A549 (cell line): ENCODE results near the gene CNTNAP5. TPM values are rescaled to one million over a fixed set of nuclear protein-coding genes. Genes with fewer than 3 reads are reported as not detected.
"Not testable (repeated sequence)": the region's sequence is repeated elsewhere in the genome, so short reads cannot be mapped to it uniquely, and the experiment has no call there.

ENCODE experiments used
- ATAC-seq, 2 experiments: fragments of 200-7000 bp in 1 of 2; fragments of >200 bp in 1 of 2; cut with Nextera tagmentation in 1 of 2; cut with Tn5 transposase in 1 of 2; 3 replicates each; pipeline versions ENCODE4 v1.8.0 to v1.9.1; 2018 to 2020; ENCODE audit warnings: mild to moderate bottlenecking in 1 of 2, moderate library complexity in 1 of 2
- CTCF ChIA-PET: fragments of 300-600 bp; sonication (Branson Sonifier 250); formaldehyde crosslinking; extraction: SDS; loops from one replicate; lab custom pipeline; 2021; ENCODE audit warnings: antibody characterized with exemption, inconsistent platforms; lab: Yijun Ruan, JAX
- POLR2A ChIA-PET: fragments of 350-600 bp; formaldehyde crosslinking; extraction: SDS; loops from one replicate; lab custom pipeline; 2021; ENCODE audit warnings: antibody characterized with exemption, inconsistent platforms; lab: Yijun Ruan, JAX
- DNase-seq, 2 experiments: peaks; one replicate each; pipeline versions ENCODE4 v3.0.0 to v3.0.0-alpha.2; 2011 to 2016; ENCODE audit warnings: low read depth in 1 of 2, low spot score in 1 of 2
- FAIRE-seq: peaks from 2 replicates; lab custom pipeline; 2011; peaks lifted over from hg19 to GRCh38; lab: Jason Lieb, UNC
- H3K27ac ChIP-seq, 2 experiments: fragments of >200 bp; sonication (Bioruptor Twin); formaldehyde crosslinking; 3 replicates each; pipeline ENCODE4 v1.5.1; 2016 to 2017
- H3K4me1 ChIP-seq: fragments of >200 bp; sonication (Bioruptor Twin); formaldehyde crosslinking; 3 replicates; pipeline ENCODE4 v1.6.1; 2016
- H3K4me2 ChIP-seq: fragments of >200 bp; sonication (Bioruptor Twin); formaldehyde crosslinking; 3 replicates; pipeline ENCODE4 v1.6.1; 2016
- H3K4me3 ChIP-seq: fragments of >200 bp; sonication (Bioruptor Twin); formaldehyde crosslinking; 3 replicates; pipeline ENCODE4 v1.5.1; 2016
- H3K9me3 ChIP-seq: fragments of >200 bp; sonication (Bioruptor Twin); formaldehyde crosslinking; 3 replicates; pipeline ENCODE4 v1.6.1; 2016
- CBX2 ChIP-seq: fragments of 200-600 bp; sonication (generic); IDR thresholded peaks from 2 replicates; pipeline ENCODE4 v1.6.1; 2016; ENCODE audit warnings: low read depth, mild to moderate bottlenecking, borderline replicate concordance
- CHD4 ChIP-seq: fragments of 200-600 bp; sonication (generic); IDR thresholded peaks from 2 replicates; pipeline ENCODE4 v1.6.1; 2016; ENCODE audit warnings: antibody characterized with exemption, mild to moderate bottlenecking, borderline replicate concordance
- EHF ChIP-seq: fragments of 250-450 bp; sonication (Bioruptor Pico); IDR thresholded peaks from 2 replicates; pipeline ENCODE4 v1.5.0; 2020; ENCODE audit warnings: mild to moderate bottlenecking
- EHMT2 ChIP-seq: fragments of 200-600 bp; sonication (generic); IDR thresholded peaks from 2 replicates; pipeline ENCODE4 v1.6.1; 2016; ENCODE audit warnings: antibody characterized with exemption, low read depth, mild to moderate bottlenecking, moderate library complexity
- FOSL2 ChIP-seq, 2 experiments: fragments of 450-650 bp in 1 of 2; fragments of >200 bp in 1 of 2; sonication (Bioruptor Twin) in 1 of 2; formaldehyde crosslinking; IDR thresholded peaks; 2 replicates each; pipeline versions ENCODE4 v1.5.0 to v1.6.1; 2016 to 2020; ENCODE audit warnings: mild to moderate bottlenecking in 1 of 2, moderate library complexity in 1 of 2
- HOXB13 ChIP-seq: fragments of 250-450 bp; sonication (Bioruptor Pico); IDR thresholded peaks from 2 replicates; pipeline ENCODE4 v1.5.0; 2020; ENCODE audit warnings: low read depth, mild to moderate bottlenecking, moderate library complexity
- HOXB5 ChIP-seq: fragments of 250-450 bp; sonication (Bioruptor Pico); IDR thresholded peaks from 2 replicates; pipeline ENCODE4 v1.5.0; 2020; ENCODE audit warnings: mild to moderate bottlenecking, moderate library complexity
- KDM1A ChIP-seq: fragments of 200-600 bp; sonication (generic); IDR thresholded peaks from 2 replicates; pipeline ENCODE4 v1.6.1; 2016; ENCODE audit warnings: low read depth, mild to moderate bottlenecking
- KDM5A ChIP-seq: fragments of 200-600 bp; sonication (generic); IDR thresholded peaks from 2 replicates; pipeline ENCODE4 v1.6.1; 2016; ENCODE audit warnings: antibody characterized with exemption, mild to moderate bottlenecking
- MAFK ChIP-seq: fragments of 450-650 bp; IDR thresholded peaks from 2 replicates; pipeline ENCODE4 v1.6.1; 2014; ENCODE audit not compliant: partially characterized antibody
- MYC ChIP-seq: IDR thresholded peaks from 2 replicates; pipeline ENCODE4 v1.6.1; 2012; ENCODE audit warnings: mild to moderate bottlenecking, inconsistent platforms, low read length, improper control_type of control experiment, borderline replicate concordance
- NPAS2 ChIP-seq: fragments of 250-450 bp; sonication (Bioruptor Pico); IDR thresholded peaks from 2 replicates; pipeline ENCODE4 v1.8.0; 2022; ENCODE audit warnings: mild to moderate bottlenecking, moderate library complexity, borderline replicate concordance
- PBX3 ChIP-seq: IDR thresholded peaks from 2 replicates; pipeline ENCODE4 v1.6.1; 2012
- PHF8 ChIP-seq: fragments of 200-600 bp; sonication (generic); IDR thresholded peaks from 2 replicates; pipeline ENCODE4 v1.6.1; 2016; ENCODE audit warnings: low read depth, mild to moderate bottlenecking, antibody characterized with exemption, moderate library complexity, borderline replicate concordance
- POLR2A ChIP-seq: IDR thresholded peaks from 2 replicates; pipeline ENCODE4 v1.6.1; 2012; ENCODE audit warnings: mild to moderate bottlenecking, low read length
- POLR2AphosphoS2 ChIP-seq: conservative IDR thresholded peaks from 2 replicates; pipeline ENCODE4 v1.6.1; 2012; ENCODE audit warnings: low read length, improper control_type of control experiment, inconsistent platforms
- RFX5 ChIP-seq: fragments of 450-650 bp; IDR thresholded peaks from 2 replicates; pipeline ENCODE4 v1.7.1; 2014; ENCODE audit warnings: antibody characterized with exemption, mild to moderate bottlenecking, moderate library complexity
- SREBF2 ChIP-seq: fragments of 450-650 bp; IDR thresholded peaks from 2 replicates; pipeline ENCODE4 v1.6.1; 2014; ENCODE audit warnings: mild to moderate bottlenecking, moderate library complexity
- TP53 ChIP-seq: fragments of 250-450 bp; sonication (Bioruptor Pico); IDR thresholded peaks from 2 replicates; pipeline ENCODE4 v1.5.0; 2021; ENCODE audit warnings: mild to moderate bottlenecking, moderate library complexity
- ZC3H11A ChIP-seq: fragments of 450-650 bp; IDR thresholded peaks from 2 replicates; pipeline ENCODE4 v1.6.1; 2014; ENCODE audit warnings: antibody characterized with exemption, mild to moderate bottlenecking
- ZFP36 ChIP-seq: fragments of 450-650 bp; IDR thresholded peaks from 2 replicates; pipeline ENCODE4 v1.6.1; 2014; ENCODE audit warnings: borderline replicate concordance; ENCODE audit not compliant: partially characterized antibody
- whole genome bisulfite sequencing: methylation state at CpG from one replicate; pipeline ENCODE4 v1.1.6; 2017; ENCODE audit errors: missing lambda C conversion rate; 5-methylcytosine and 5-hydroxymethylcytosine counted together
- polyA plus RNA-seq, 4 experiments: library from polyadenylated mRNA; depleted of rRNA in 3 of 4; stranded (reverse); fragments of >200 nt; fragmentation: RNase III in 1 of 4; extraction: RNeasy Plus Mini Kit Qiagen cat#74134 plus additional on column Dnase treatment in 1 of 4; gene quantifications; 2 replicates in 3 of 4; 3 replicates in 1 of 4; pipeline ENCODE4 v1.2.3, GENCODE V29; 2011 to 2017
- TF ChIP-seq, protein P1 (sequence below): IDR thresholded peaks from 2 replicates; pipeline ENCODE4 v1.6.1; 2012; ENCODE audit warnings: low read depth, borderline replicate concordance
- TF ChIP-seq, protein P2 (sequence below): fragments of 250-450 bp; sonication (Bioruptor Pico); IDR thresholded peaks from 2 replicates; pipeline ENCODE4 v1.5.0; 2020; ENCODE audit warnings: low read depth, mild to moderate bottlenecking, moderate library complexity

The CNTNAP5 gene
- polyA plus RNA-seq, 2 of the 4 experiments (the other 2 are of a cell fraction): not detected

DNA sequence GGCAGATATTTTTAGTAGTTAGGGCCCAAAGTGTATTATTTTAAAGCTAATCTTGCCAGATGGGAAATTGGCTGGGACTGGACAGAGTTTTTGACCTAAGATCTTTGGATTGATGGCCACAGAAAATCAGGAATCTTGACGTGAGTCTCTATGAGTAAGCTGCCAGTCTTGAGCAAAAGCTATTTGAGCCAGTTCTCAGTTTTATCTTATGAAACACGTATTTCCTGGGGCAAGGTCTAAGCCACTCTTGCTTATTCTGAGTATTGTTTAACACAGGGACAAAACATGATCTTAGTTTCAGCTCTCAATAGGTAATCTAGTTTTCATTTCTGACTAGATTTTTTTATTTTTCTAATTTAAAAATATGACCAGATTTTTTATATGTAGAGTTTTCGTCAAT, 329.4 kb downstream of the CNTNAP5 start:
- Histone ChIP-seq H3K9me3 (no peaks in the 10 kb centered on the region), H3K4me1 (no peaks in the 10 kb centered on the region), H3K4me3 (no peak overlapping the region), H3K4me2 (no peak overlapping the region), H3K27ac (no peak overlapping the region)
- ChIA-PET POLR2A (no interaction called here), CTCF (no interaction called here)
- TF ChIP-seq, protein P1, sequence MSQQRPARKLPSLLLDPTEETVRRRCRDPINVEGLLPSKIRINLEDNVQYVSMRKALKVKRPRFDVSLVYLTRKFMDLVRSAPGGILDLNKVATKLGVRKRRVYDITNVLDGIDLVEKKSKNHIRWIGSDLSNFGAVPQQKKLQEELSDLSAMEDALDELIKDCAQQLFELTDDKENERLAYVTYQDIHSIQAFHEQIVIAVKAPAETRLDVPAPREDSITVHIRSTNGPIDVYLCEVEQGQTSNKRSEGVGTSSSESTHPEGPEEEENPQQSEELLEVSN: no peak
- no peak for TF ChIP-seq POLR2A
- no peak for TF ChIP-seq HOXB5 (CRISPR knock-in tag)
- TF ChIP-seq PHF8: no peak
- no peak for TF ChIP-seq HOXB13 (CRISPR knock-in tag)
- TF ChIP-seq CHD4: no peak
- no peak for TF ChIP-seq PBX3
- TF ChIP-seq, protein P2, sequence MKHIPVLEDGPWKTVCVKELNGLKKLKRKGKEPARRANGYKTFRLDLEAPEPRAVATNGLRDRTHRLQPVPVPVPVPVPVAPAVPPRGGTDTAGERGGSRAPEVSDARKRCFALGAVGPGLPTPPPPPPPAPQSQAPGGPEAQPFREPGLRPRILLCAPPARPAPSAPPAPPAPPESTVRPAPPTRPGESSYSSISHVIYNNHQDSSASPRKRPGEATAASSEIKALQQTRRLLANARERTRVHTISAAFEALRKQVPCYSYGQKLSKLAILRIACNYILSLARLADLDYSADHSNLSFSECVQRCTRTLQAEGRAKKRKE (CRISPR knock-in tag): no peak
- no peak for TF ChIP-seq NPAS2
- TF ChIP-seq RFX5: no peak
- TF ChIP-seq MYC: no peak
- no peak for TF ChIP-seq TP53 (CRISPR knock-in tag)
- no peak for TF ChIP-seq EHF (CRISPR knock-in tag)
- TF ChIP-seq KDM5A: no peak
- ATAC-seq (no peak), FAIRE-seq (no peak), DNase-seq (no peak)
- 1% methylated on average over 3 of the region's 3 CpGs for WGBS

GRCh38 chr2:124361966-124362365, 336.9 kb downstream of the CNTNAP5 start:
- CTCF ChIA-PET, POLR2A ChIA-PET, H3K4me3 ChIP-seq, FAIRE-seq, H3K9me3 ChIP-seq, H3K4me1 ChIP-seq, ATAC-seq, H3K27ac ChIP-seq, H3K4me2 ChIP-seq, DNase-seq: not testable (repeated sequence)
- 64% methylated on average over 21 of the region's 28 CpGs for WGBS

GRCh38 chr2:124369181-124369580, 344.1 kb downstream of the CNTNAP5 start:
- peak; percentile 19 for TF ChIP-seq MAFK
- TF ChIP-seq ZC3H11A: no peak
- TF ChIP-seq FOSL2 (IDR thresholded peaks at IDR 0.05): no peak
- no peak for TF ChIP-seq FOSL2 (CRISPR knock-in tag; IDR thresholded peaks at IDR 0.05)
- no peak for TF ChIP-seq POLR2AphosphoS2
- TF ChIP-seq SREBF2: no peak
- H3K9me3 ChIP-seq: no peaks in the 10 kb centered on the region
- H3K4me1 ChIP-seq: no peaks in the 10 kb centered on the region
- H3K27ac ChIP-seq: no peak overlapping the region
- H3K4me2 ChIP-seq: no peak overlapping the region
- H3K4me3 ChIP-seq: no peak overlapping the region
- FAIRE-seq (no peak), ATAC-seq (no peak), DNase-seq (no peak)
- ChIA-PET CTCF (no interaction called here), POLR2A (no interaction called here)
- WGBS: 0% methylated on average over 4 of the region's 4 CpGs

DNA sequence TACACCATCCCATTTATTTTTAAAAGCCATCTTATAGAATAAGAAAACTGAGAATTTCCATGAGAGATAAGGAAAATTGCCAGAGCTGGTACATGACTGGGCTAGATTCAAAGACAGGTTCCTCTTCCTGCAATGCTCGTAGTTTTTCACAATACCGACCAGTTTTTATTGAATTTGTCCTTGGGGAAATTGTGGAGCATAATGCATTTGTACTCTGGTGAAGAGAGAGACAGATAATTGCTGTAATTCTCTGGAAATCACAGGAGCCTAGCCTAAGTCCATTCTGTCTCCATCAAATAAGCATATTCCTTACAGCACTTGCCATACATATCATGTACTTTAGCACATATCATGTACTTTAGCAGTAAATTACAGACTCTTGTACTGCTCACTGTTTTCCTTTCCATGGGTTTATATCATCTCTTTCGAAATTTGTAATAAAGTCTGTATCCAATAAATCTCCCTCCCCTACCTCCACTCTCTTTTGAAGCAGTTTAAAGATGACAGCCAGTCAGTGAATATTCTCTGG, 355.2 kb downstream of the CNTNAP5 start:
- Histone ChIP-seq H3K27ac (no peak overlapping the region), H3K4me3 (no peak overlapping the region), H3K4me2 (no peak overlapping the region), H3K4me1 (no peaks in the 10 kb centered on the region), H3K9me3 (no peaks in the 10 kb centered on the region)
- ChIA-PET POLR2A (no interaction called here), CTCF (no interaction called here)
- no peak for FAIRE-seq
- ATAC-seq: no peak
- TF ChIP-seq KDM1A (no peak), CBX2 (no peak), EHF (CRISPR knock-in tag) (no peak), ZC3H11A (no peak), EHMT2 (no peak), SREBF2 (no peak), ZFP36 (no peak)
- WGBS: 0% methylated on average over 3 of the region's 3 CpGs
- DNase-seq: no peak
